GM06990 (cell line): ENCODE measurements around the gene CAVIN1.
"Not testable (repeated sequence)": the region's sequence is repeated elsewhere in the genome, so short reads cannot be mapped to it uniquely, and the experiment has no call there.

Experiments used
- DNase-seq: peaks from one replicate; pipeline ENCODE4 v3.0.0-alpha.2; 2011; ENCODE audit not compliant: insufficient read length; ENCODE audit errors: extremely low read depth
- H3K27me3 ChIP-seq: replicated peaks from 2 replicates; pipeline ENCODE4 v1.6.0; 2011; ENCODE audit warnings: low read length; ENCODE audit not compliant: control insufficient read depth, insufficient read depth
- H3K36me3 ChIP-seq: 2 replicates; pipeline ENCODE4 v1.5.1; 2011; ENCODE audit warnings: low read length; ENCODE audit not compliant: control insufficient read depth, insufficient read depth
- H3K4me3 ChIP-seq: replicated peaks from 2 replicates; pipeline ENCODE4 v1.5.1; 2011; ENCODE audit warnings: low read depth, mild to moderate bottlenecking, control low read depth, low read length
- TF ChIP-seq, protein P1 (sequence below): IDR thresholded peaks from 2 replicates; pipeline ENCODE4 v1.5.1; 2011; ENCODE audit warnings: low read length, control low read depth, mild to moderate bottlenecking, inconsistent platforms; ENCODE audit not compliant: insufficient read depth, poor library complexity, severe bottlenecking

Gene CAVIN1

GRCh38 chr17:42423766-42424165, 710 bp upstream of the CAVIN1 start:
- no peaks in the 10 kb centered on the region; the same call in 1 of the 2 replicates for H3K27me3 ChIP-seq

GRCh38 chr17:42422412-42422957, 571 bp downstream of the CAVIN1 start:
- Histone ChIP-seq H3K4me3 (peak overlapping the region; percentile 28), H3K27me3 (no peaks in the 10 kb centered on the region; the same call in 1 of the 2 replicates), H3K36me3 (no peaks in the 10 kb centered on the region)
- TF ChIP-seq, protein P1, sequence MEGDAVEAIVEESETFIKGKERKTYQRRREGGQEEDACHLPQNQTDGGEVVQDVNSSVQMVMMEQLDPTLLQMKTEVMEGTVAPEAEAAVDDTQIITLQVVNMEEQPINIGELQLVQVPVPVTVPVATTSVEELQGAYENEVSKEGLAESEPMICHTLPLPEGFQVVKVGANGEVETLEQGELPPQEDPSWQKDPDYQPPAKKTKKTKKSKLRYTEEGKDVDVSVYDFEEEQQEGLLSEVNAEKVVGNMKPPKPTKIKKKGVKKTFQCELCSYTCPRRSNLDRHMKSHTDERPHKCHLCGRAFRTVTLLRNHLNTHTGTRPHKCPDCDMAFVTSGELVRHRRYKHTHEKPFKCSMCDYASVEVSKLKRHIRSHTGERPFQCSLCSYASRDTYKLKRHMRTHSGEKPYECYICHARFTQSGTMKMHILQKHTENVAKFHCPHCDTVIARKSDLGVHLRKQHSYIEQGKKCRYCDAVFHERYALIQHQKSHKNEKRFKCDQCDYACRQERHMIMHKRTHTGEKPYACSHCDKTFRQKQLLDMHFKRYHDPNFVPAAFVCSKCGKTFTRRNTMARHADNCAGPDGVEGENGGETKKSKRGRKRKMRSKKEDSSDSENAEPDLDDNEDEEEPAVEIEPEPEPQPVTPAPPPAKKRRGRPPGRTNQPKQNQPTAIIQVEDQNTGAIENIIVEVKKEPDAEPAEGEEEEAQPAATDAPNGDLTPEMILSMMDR, result no peak
- DNase-seq, result peak; percentile 41

More at GRCh38 chr17:42423766-42424165, 710 bp upstream of the CAVIN1 start:
- H3K4me3 ChIP-seq, result no peak overlapping the region
- TF ChIP-seq, protein P1, result no peak
- DNase-seq, result no peak
- no peaks in the 10 kb centered on the region for H3K36me3 ChIP-seq

DNA sequence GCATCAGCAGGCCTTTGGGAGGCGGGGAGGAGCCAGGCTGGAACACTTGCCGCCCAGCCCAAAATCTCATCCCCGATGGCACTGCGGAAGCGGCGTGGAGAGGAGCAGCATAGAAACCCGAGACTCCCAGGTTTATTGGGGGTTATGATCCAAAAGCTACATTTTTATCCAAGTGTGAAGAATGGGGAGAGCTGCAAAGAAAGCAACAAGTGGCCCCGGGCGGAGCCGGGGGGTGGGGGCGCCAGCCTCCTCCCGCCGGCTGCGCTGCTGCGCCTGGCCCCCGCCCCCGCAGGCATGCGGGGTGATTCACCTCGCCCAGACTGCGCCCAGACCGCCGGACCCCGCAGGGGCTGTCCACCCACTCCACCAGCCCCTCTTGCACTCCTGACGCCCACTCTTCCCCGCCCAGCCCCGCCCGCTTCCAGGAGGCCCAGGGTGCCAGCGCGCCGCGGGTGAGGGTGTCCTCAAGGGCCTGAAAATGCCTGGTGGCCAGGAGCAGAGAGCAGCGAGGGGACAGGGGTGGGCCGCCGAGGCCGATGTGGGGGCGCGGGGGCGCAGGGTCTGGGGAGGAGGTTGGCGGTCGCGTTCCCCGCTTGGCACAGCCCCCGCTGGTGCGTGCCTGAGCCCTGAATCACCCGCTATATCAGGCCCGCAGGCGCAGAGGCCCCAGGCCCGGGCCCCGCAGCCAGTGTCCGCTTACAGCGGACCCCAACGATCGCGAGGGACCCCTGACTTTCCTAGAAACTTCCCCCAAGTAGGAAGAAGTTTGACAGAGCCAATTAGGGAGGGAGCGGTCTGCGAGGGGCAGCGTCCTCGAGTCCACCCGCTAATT, 1.3 kb downstream of the CAVIN1 start:
- H3K36me3 ChIP-seq, result no peaks in the 10 kb centered on the region
- H3K4me3 ChIP-seq, result no peak overlapping the region; the same call in 1 of the 2 replicates
- DNase-seq, result no peak
- TF ChIP-seq, protein P1, result no peak
- H3K27me3 ChIP-seq, result no peaks in the 10 kb centered on the region; the same call in 1 of the 2 replicates

DNA sequence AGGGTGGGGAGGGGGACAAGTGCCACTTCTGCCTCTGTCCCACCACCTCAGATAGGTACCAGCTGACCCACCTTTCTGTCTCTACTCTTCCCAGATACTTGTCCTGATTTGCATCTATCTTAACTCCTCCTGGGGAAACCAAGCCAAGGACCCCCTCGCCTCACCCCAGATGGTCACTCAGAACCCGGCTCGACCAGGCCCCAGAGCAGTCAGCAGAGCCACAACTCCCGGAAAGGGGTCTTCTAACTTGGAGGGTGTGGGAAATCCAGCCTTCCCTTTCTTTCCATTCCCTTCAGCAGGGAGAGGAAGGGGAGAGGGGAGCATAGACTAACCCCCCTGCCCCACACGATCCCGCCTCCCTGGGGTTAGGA, 1.9 kb downstream of the CAVIN1 start:
- no peak for DNase-seq
- H3K4me3 ChIP-seq, result no peak overlapping the region
- TF ChIP-seq, protein P1, result no peak
- no peaks in the 10 kb centered on the region; the same call in 1 of the 2 replicates for H3K27me3 ChIP-seq
- no peaks in the 10 kb centered on the region for H3K36me3 ChIP-seq

DNA sequence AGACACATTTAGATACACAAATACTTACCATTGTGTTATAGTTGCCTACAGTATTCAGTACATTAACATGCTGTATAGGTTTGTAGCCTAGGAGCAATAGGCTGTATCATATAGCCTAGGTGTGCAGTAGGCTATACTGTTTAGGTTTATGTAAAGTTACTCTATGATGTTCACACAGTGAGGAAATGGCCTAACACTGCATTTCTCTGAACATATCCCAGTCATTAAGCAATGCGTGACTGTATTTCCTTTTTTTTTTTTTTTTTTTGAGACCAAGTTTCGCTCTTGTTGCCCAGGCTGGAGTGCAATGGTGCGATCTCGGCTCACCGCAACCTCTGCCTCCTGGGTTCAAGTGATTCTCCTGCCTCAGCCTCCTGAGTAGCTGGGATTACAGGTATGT, 5.1 kb downstream of the CAVIN1 start:
- H3K4me3 ChIP-seq, DNase-seq, H3K27me3 ChIP-seq, H3K36me3 ChIP-seq: not testable (repeated sequence)

- no peaks in the 10 kb centered on the region for H3K27me3 ChIP-seq
- peak overlapping the region; percentile 38; the same call in 1 of the 2 replicates for H3K4me3 ChIP-seq
- TF ChIP-seq, protein P1, result no peak
- H3K36me3 ChIP-seq, result no peaks in the 10 kb centered on the region
- DNase-seq, result peak; percentile 57
Measured at GRCh38 chr17:42414704-42415409, 8.2 kb downstream of the CAVIN1 start.
